Osteoblast (primary cell): ENCODE data around the gene HTRA1. TPM values are rescaled to one million over a fixed set of nuclear protein-coding genes. Genes with fewer than 3 reads are reported as not detected.
A peak's percentile ranks its signal among the peaks of the same experiment; 100 is the strongest.

Source experiments
- DNase-seq: peaks from one replicate; pipeline ENCODE4 v3.0.0; 2011; ENCODE audit warnings: low spot score, mixed read lengths; ENCODE audit not compliant: insufficient read length; ENCODE audit errors: missing footprints
- H2AFZ ChIP-seq: 2 replicates; pipeline ENCODE4 v1.6.0; 2011; ENCODE audit warnings: mild to moderate bottlenecking, low read length
- H3K27ac ChIP-seq: 2 replicates; pipeline ENCODE4 v1.5.1; 2011; ENCODE audit warnings: mild to moderate bottlenecking, low read depth, low read length, moderate library complexity
- H3K27me3 ChIP-seq: 2 replicates; pipeline ENCODE4 v1.6.0; 2012; ENCODE audit warnings: mild to moderate bottlenecking, control low read depth, inconsistent platforms, low read length, moderate library complexity; ENCODE audit not compliant: insufficient read depth
- H3K36me3 ChIP-seq: 2 replicates; pipeline ENCODE4 v1.5.1; 2011; ENCODE audit warnings: mild to moderate bottlenecking, low read length, control low read depth, moderate library complexity; ENCODE audit not compliant: insufficient read depth
- H3K4me1 ChIP-seq: 2 replicates; pipeline ENCODE4 v1.5.1; 2011; ENCODE audit warnings: mild to moderate bottlenecking, low read length, control low read depth, moderate library complexity; ENCODE audit not compliant: insufficient read depth
- H3K4me2 ChIP-seq: 2 replicates; pipeline ENCODE4 v1.6.0; 2011; ENCODE audit warnings: mild to moderate bottlenecking, low read length; ENCODE audit not compliant: insufficient read depth
- H3K4me3 ChIP-seq: fragments of 200-600 bp; sonication (generic); 3 replicates; pipeline ENCODE4 v1.5.1; 2012; ENCODE audit warnings: mild to moderate bottlenecking, low read length, inconsistent platforms; ENCODE audit not compliant: insufficient read depth
- H3K79me2 ChIP-seq: 2 replicates; pipeline ENCODE4 v1.6.0; 2012; ENCODE audit warnings: mild to moderate bottlenecking, low read length, control low read depth, inconsistent platforms; ENCODE audit not compliant: insufficient read depth
- H3K9me3 ChIP-seq: 2 replicates; pipeline ENCODE4 v1.5.1; 2011; ENCODE audit warnings: low read depth, low read length, control low read depth
- H4K20me1 ChIP-seq: 2 replicates; pipeline ENCODE4 v1.6.0; 2012; ENCODE audit warnings: mild to moderate bottlenecking, low read length, control low read depth; ENCODE audit not compliant: insufficient read depth
- CTCF ChIP-seq: IDR thresholded peaks from 2 replicates; pipeline ENCODE4 v1.5.1; 2011; ENCODE audit warnings: mild to moderate bottlenecking, low read depth, low read length, moderate library complexity; ENCODE audit errors: extremely low read depth
- total RNA-seq: library from RNA; depleted of rRNA; stranded (reverse); fragments of >200 nt; gene quantifications from 2 replicates; pipeline ENCODE4 v1.2.3, GENCODE V29; 2012

Gene HTRA1
- total RNA-seq, 1 donor: 392 TPM

GRCh38 chr10:122419876-122420623 lies 41.3 kb upstream of the HTRA1 start:
- H2AFZ ChIP-seq: no peak overlapping the region
- peak overlapping the region; percentile 48 for H3K27ac ChIP-seq
- peak overlapping the region; percentile 50 for H3K4me2 ChIP-seq

GRCh38 chr10:122420624-122421007 lies 40.7 kb upstream of the HTRA1 start:
- no peak for TF ChIP-seq CTCF
- no peaks in the 10 kb centered on the region for H3K9me3 ChIP-seq
- no peak overlapping the region for H2AFZ ChIP-seq
- no peak overlapping the region for H3K4me3 ChIP-seq
- H3K79me2 ChIP-seq: no peaks in the 10 kb centered on the region
- DNase-seq: no peak
- H4K20me1 ChIP-seq: no peaks in the 10 kb centered on the region
- peaks cover 34% of the 10 kb centered on the region for H3K4me1 ChIP-seq
- no peaks in the 10 kb centered on the region for H3K27me3 ChIP-seq
- H3K4me2 ChIP-seq: peak overlapping the region; percentile 50
- no peaks in the 10 kb centered on the region for H3K36me3 ChIP-seq
- peak overlapping the region; percentile 48 for H3K27ac ChIP-seq

More at GRCh38 chr10:122419876-122420623, 41.3 kb upstream of the HTRA1 start:
- no peak for DNase-seq
- Histone ChIP-seq H3K27me3 (no peaks in the 10 kb centered on the region), H3K9me3 (no peaks in the 10 kb centered on the region), H3K4me3 (no peak overlapping the region), H4K20me1 (no peaks in the 10 kb centered on the region), H3K36me3 (no peaks in the 10 kb centered on the region), H3K4me1 (peaks cover 34% of the 10 kb centered on the region), H3K79me2 (no peaks in the 10 kb centered on the region)
- TF ChIP-seq CTCF: no peak

- H3K36me3 ChIP-seq: no peaks in the 10 kb centered on the region
- peak overlapping the region; percentile 48 for H3K27ac ChIP-seq
- H3K27me3 ChIP-seq: no peaks in the 10 kb centered on the region
- no peak overlapping the region for H3K4me3 ChIP-seq
- no peaks in the 10 kb centered on the region for H4K20me1 ChIP-seq
- DNase-seq: no peak
- no peak for TF ChIP-seq CTCF
- H3K9me3 ChIP-seq: no peaks in the 10 kb centered on the region
- H3K4me2 ChIP-seq: peak overlapping the region; percentile 16
- no peaks in the 10 kb centered on the region for H3K79me2 ChIP-seq
- H2AFZ ChIP-seq: no peak overlapping the region
- H3K4me1 ChIP-seq: peaks cover 34% of the 10 kb centered on the region
Measured at GRCh38 chr10:122421054-122421625, 40.2 kb upstream of the HTRA1 start.

- DNase-seq: no peak
Measured at GRCh38 chr10:122421742-122422141, 39.6 kb upstream of the HTRA1 start.

More at GRCh38 chr10:122421742-122422141, 39.6 kb upstream of the HTRA1 start:
- Histone ChIP-seq H3K27me3 (no peaks in the 10 kb centered on the region), H3K4me3 (no peak overlapping the region), H3K9me3 (no peaks in the 10 kb centered on the region), H3K79me2 (no peaks in the 10 kb centered on the region), H3K36me3 (no peaks in the 10 kb centered on the region), H3K4me1 (peaks cover 34% of the 10 kb centered on the region), H2AFZ (no peak overlapping the region), H3K27ac (no peak overlapping the region), H3K4me2 (no peak overlapping the region), H4K20me1 (no peaks in the 10 kb centered on the region)
- no peak for TF ChIP-seq CTCF
